Stimulated activated CD4-positive, alpha-beta T cell treated with anti-CD3 and anti-CD28 coated beads, Interleukin-1b, Interleukin-23, amount 100 ng/mL, for 4 hours (primary cell): ENCODE measurements around the gene COL6A2.
"Not testable (repeated sequence)": the region's sequence is repeated elsewhere in the genome, so short reads cannot be mapped to it uniquely, and the experiment has no call there.

ENCODE experiments used
- DNase-seq, 2 donors: peaks; one replicate each; pipeline ENCODE4 v3.0.0-alpha.2; 2020; ENCODE audit warnings: low read depth in 2 of 2

COL6A2 gene

GRCh38 chr21:46154955-46155513 lies 57.1 kb downstream of the COL6A2 start:
- DNase-seq = no peak

- no peak for DNase-seq
Measured at GRCh38 chr21:46155514-46156377, 57.8 kb downstream of the COL6A2 start, which contains the start of gene FTCD. Gene FTCD, minus strand, starts transcription at chr21:46155579. Its CDS starts 56 bp downstream, at chr21:46155523.

DNA sequence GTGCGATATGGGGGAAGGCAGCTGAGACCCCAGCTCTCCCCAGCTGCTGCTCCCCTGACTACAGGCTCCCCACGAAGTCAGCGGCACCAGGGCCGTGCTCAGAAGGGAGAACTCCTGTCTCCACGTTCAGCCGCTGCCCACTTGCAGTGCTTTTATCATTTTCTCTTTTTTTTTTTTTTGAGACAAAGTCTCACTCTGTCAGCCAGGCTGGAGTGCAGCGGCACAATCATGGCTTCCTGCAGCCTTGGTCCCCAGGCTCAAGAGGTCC lies 58.4 kb downstream of the COL6A2 start:
- DNase-seq = no peak

DNA sequence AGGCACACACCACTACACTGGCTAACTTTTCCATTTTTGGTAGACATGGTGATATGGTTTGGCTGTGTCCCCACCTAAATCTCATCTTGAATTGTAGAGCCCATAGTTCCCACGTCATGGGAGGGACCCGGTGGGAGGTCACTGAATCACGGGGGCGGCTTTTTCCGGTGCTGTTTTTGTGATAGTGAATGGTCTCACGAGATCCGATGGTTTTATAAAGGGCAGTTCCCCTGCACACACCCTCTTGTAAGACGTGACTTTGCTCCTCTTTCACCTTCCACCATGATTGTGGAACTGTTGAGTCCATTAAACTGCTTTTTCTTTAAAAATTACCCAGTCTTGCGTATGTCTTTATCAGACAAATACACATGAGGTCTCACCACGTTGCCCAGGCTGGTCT lies 58.8 kb downstream of the COL6A2 start:
- no peak for DNase-seq

- no peak for DNase-seq
Measured at GRCh38 chr21:46157396-46157986, 59.6 kb downstream of the COL6A2 start.

- DNase-seq = no peak
Measured at GRCh38 chr21:46157987-46158451, 60.1 kb downstream of the COL6A2 start.

- no peak for DNase-seq
Measured at GRCh38 chr21:46158666-46159300, 60.9 kb downstream of the COL6A2 start.

DNA sequence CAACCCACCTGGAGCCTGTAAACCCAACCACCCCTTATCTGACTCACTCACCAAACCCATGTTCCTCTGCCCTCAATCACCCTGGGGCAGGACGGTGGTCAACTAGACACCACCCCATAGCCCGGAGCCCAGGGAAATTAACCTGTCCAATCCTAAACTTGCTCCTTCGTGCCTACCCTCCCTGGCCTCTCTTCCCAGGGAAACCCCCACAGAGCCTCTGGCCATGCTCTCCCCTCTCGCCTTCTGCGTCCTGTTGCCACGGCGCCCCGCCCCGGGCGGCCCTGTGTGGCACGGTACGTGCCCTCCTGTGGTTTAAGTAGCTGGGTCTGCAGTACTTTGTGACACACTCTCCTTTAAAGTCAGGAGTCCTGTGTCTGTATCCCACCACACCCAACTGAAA lies 61.5 kb downstream of the COL6A2 start:
- DNase-seq = no peak

DNA sequence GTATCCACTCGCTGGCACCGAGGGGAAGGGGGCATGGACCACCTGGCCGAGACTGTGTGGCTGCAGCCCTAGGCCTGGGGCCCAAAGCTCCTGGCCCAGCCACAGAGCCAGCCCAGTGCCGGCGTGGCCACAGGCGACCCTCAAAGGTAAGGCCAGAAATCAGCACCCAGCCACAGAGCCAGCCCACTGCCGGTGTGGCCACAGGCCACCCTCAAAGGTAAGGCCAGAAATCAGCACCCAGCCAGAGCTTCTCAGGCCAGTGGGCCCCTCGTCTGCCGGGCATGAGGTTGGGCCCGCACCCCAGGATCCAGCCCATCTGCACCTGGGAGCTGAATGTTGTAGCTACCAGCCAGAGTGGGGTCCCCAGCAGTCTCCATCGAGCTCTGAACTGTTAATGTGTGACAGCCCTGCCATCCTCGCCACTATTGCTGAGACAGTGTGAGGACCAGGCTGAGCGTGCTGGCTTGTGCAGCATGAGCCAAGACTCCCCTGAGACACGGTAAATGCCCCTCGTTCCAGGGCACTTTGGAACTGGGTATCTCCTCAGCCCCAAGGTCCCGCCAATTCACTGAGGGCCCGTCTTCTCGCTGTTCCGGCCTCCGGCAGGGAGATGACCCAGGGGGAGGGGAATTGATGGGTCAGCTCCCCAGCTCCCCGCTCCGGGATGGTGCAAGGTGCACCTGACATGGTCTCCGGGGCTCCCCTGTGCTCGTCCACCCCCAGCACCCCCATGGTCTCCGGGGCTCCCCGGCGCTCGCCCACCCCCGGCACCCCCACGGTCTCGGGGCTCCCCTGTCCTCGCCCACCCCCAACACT lies 62.1 kb downstream of the COL6A2 start:
- no peak for DNase-seq

DNA sequence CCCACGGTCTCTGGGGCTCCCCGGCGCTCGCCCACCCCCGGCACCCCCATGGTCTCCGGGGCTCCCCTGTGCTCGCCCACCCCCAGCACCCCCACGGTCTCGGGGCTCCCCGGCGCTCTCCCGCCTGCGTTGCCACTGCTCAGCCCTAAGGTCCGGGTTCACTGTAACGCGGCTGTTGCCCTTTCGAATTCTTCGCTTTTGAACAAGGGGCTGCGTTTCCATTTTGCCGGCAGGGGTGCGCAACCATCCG lies 62.7 kb downstream of the COL6A2 start:
- no peak for DNase-seq

- DNase-seq = no peak
Measured at GRCh38 chr21:46160907-46161632, 63.2 kb downstream of the COL6A2 start.

GRCh38 chr21:46161633-46162592 lies 64.0 kb downstream of the COL6A2 start:
- no peak for DNase-seq

DNA sequence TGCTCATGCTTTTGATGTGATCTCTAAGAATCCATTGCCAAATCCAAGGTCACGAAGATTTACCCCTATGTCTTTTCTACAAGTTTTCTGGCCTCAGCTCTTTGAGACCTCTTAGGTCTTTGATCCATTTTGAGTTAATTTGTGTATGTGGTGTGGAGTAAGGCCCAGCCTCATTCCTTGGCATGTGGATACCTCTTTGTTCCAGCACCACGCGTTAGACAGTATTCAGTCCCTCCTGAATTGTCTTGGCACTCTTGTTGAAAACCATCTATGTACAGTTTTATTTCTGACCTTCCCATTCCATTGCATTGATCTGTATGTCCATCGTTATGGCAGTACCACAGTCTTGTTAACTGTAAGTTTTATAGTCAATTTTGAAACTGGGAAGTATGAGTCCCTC lies 65.5 kb downstream of the COL6A2 start:
- no peak for DNase-seq

- DNase-seq = no peak
Measured at GRCh38 chr21:46165098-46165497, 67.2 kb downstream of the COL6A2 start.

- no peak for DNase-seq
Measured at GRCh38 chr21:46168238-46168637, 70.3 kb downstream of the COL6A2 start.

- DNase-seq = no peak
Measured at GRCh38 chr21:46168659-46169386, 70.9 kb downstream of the COL6A2 start.

DNA sequence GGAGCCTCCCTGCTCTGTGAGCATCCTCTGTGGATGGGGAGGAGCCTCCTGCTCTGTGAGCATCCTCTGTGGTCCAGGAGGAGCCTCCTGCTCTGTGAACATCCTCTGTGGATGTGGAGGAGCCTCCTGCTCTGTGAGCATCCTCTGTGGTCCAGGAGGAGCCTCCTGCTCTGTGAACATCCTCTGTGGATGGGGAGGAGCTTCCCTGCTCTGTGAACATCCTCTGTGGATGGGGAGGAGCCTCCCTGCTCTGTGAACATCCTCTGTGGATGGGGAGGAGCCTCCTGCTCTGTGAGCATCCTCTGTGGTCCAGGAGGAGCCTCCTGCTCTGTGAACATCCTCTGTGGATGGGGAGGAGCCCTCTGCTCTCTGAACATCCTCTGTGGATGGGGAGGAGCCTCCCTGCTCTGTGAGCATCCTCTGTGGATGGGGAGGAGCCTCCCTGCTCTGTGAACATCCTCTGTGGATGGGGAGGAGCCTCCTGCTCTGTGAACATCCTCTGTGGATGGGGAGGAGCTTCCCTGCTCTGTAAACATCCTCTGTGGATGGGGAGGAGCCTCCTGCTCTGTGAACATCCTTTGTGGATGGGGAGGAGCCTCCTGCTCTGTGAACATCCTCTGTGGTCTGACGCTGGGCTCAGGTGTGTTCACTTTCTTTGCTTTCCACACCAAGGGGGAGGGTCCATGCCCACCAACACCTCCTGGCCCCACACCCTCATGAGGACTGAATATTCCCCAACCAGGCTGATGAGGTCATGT lies 72.7 kb downstream of the COL6A2 start:
- not testable (repeated sequence) for DNase-seq

DNA sequence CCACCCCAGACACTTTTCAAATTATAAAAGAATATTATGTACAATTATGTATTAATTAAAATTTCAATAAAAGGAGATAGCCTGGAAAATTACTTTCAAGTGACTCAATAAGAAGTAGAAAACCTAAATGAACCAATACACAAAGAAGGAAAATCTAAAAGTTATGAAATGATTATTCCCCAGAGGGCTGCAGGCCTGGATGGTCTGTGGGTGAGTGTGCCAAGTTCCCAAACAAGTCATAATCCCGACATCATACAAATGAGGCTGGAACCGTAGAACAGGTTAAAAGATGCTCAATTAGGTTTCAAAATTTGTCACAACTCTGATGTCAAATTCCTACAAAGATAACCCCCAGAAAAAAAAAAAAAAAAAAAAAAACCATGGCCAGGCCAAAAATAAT lies 73.7 kb downstream of the COL6A2 start:
- no peak for DNase-seq
